IMR-90 (cell line): ENCODE results near the gene TADA2A. TPM values are rescaled to one million over a fixed set of nuclear protein-coding genes. Genes with fewer than 3 reads are reported as not detected.

Experiments
- BHLHE40 ChIP-seq: fragments of 150-350 bp; IDR thresholded peaks from 2 replicates; pipeline ENCODE4 v1.6.1; 2016; ENCODE audit warnings: mild to moderate bottlenecking, low read depth, low read length
- MAZ ChIP-seq: IDR thresholded peaks from 2 replicates; pipeline ENCODE4 v1.6.1; 2012; ENCODE audit warnings: low read depth, mild to moderate bottlenecking, low read length, improper control_type of control experiment, moderate library complexity, borderline replicate concordance
- polyA plus RNA-seq, 3 experiments: library from polyadenylated mRNA; depleted of rRNA; stranded (reverse); fragments of >200 nt; gene quantifications; 2 replicates each; pipeline ENCODE4 v1.2.3, GENCODE V29; 2012; ENCODE audit warnings: low replicate concordance in 1 of 3
- total RNA-seq: library from RNA; depleted of rRNA; stranded (reverse); fragments of >200 nt; gene quantifications from 2 replicates; pipeline ENCODE4 v1.2.3, GENCODE V29; 2012

Gene TADA2A
- total and polyA plus RNA-seq, 2 of the 4 experiments (the other 2 are of a cell fraction), result 13.1 to 19.7 TPM

DNA sequence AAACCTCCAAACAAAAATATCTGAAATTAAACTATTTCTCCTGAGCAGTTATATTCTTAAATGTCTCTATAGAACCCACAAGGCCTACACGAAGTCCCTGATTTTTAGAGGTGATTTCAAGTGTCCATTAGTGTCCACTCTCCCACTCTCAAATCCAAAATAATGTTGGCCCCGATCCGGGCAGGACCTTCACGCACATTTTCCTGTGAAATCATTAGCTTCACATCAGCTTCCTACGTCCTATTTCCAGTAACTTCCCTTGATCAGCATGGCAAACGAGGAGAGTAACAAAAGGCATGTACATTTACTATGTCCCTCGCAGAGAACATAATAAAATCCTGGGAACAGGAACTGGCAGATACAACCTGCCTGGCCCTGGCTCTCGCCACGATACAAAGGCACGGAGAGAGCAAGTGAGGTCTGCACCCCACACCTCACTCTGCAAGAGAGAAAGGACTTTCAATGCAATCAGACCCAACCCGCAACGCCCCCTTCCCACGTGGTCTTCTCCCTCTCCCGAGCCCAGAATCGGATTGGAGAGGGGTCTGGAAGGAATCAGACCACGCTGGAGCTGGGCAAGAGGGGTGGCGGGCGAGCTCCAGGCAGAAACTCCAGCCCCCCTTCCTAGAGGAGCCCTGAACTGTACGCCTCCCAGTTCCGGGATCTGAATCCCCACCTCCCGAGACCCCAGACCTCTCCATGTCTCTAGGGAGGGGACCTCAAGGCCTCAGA is 48.4 kb upstream of the TADA2A start (continued):
- TF ChIP-seq BHLHE40 (no peak), MAZ (no peak)
